ENCODE measurements around the gene MED15.

The MED15 gene

DNA sequence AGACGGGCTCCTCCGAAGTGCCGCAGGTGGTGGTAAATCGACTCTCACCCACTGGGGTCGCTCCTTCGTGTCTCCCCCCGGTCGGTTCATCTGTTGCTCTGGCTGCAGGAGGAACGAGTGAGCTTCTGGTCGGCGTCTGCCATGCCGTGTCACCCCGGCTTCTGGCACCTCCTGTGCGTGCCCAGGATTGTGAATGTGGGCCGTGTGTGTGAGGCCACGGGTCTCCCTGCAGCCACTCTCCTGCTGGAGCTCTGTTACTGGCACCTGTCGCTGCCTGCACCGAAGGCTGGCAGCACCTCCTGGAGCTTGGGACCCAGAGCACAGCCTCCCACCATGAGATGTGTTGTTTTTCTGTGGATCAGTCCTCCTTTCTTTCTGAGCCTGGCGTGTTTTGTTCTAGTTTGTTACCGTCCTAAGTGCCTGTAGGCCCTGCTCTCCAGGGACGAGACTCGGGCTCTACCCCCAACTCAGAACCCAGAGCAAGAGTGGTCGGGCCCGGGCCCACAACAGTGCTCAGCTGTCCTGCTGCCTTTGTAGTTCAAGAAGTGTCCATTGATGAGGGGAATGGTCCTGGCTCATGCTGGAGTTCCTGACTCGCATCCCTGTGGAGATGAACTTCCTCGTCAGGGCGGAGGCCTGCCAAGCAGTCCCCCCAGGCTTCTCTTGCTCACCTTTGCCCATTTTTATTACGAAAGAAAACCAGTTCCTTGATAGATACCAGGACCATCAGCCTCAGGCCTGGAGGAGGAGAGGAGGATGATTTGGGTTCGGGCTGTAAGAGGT, 66.6 kb downstream of the MED15 start:
- no peak for DNase-seq

DNA sequence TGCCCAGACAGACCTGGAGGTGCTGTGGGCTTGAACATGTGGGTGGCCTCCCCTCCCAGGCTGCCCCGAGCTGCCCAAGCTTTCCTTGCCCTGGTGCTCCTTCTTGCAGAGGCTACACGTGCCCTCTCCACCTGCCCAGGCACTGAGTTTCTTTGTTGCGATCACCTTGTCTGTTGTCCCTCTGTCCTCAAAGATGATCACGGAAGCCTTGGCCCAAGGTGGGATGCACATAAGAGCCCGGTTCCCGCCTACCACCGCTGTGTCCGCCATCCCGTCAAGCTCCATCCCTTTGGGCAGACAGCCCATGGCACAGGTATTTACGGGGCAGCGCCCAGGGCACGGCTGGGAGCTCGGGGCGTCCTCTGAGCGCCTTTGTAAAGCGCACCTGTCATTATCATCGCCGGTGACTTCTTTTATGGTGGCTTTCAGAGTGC, 67.5 kb downstream of the MED15 start:
- no peak for DNase-seq

DNA sequence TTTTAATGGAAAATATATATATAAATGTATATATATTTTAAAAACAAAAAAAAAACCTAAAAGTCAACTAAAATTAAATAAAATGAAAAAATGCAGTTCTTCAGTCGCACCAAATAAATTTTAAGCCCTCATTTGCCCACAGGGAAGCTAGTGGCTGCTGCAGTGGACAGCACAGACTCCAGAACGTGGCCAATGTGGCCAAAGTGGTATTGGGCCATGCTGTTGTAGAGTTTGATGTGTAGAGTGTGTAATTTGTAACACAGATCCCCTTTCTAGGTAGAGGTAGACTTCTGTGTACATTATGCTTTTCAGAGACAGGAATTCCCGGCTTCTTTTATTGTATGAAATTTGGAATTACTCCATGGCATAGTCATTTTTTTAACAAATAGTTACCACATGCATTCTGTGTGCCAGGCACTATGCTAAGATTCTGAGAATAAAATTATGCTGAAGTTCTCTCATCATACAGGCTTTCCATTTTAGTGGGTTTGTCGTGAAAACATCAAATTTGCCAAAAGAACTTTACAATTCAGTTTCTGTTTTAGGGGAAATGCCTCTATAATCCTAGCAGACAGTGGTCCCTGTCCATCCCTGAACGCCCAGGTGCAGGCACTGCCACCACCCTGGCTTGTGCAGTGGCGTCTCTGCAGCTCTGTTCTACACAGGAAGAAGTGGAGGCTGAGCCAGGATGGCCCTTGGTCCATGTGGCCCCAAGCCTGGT, 68.5 kb downstream of the MED15 start:
- no peak for DNase-seq

DNA sequence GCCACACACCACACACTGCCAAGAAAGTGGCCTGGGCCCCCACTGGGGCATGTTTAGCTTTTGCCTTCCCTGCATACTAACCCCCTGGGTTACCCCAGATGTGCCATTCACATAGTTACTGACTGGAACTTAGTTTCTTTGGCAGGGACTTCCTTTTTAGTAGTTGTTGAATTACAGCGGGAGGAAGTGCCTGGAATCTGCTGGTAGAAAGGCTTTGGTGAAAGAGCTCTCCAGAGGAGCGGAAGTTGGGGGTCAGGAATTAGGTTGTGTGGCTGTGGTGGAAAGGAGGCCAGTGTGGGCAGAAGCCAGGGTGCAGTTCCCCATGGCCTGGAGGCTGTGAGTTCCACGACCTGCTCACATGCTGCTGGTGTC, 69.0 kb downstream of the MED15 start:
- no peak for DNase-seq

DNA sequence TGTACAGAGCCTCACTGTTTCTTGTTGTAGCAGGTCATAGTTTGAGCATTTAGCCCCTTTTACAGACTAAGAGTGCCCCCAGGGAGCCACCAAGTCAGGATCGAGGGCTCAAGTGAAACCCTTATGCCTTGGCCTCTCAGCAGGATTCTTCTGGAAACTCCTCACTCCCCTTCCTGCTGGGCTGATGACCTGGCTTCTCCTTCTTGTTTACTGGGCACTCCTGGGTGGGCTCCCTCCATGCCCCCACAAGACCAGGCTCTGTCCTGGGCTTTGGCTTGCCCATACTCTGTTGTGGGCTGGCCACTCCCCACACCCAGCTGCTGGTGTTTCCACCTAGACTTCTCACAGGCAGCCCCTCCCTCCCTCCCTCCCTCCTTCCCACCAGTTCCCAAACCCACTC, 69.6 kb downstream of the MED15 start:
- no peak for DNase-seq

DNA sequence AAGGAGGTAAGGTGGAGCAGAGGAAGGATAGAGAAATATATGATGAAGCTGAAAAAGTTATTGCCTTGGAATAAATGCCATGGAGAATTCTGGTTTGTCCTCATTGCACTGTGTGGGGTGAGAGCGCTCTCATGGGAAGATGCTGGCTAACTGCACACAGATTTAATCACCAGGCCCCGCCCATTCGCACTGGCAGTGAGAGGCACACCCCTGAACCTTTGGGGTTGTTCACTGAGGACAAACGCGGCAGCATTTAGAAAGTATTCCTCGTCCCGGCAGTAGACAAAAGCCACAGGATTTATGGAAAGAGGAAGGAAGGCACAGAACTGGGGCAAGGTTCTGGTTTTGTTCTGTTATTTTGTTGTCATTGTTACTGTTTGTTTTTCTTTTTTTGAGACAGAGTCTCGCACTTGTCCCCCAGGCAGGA, 70.2 kb downstream of the MED15 start:
- no peak for DNase-seq

DNA sequence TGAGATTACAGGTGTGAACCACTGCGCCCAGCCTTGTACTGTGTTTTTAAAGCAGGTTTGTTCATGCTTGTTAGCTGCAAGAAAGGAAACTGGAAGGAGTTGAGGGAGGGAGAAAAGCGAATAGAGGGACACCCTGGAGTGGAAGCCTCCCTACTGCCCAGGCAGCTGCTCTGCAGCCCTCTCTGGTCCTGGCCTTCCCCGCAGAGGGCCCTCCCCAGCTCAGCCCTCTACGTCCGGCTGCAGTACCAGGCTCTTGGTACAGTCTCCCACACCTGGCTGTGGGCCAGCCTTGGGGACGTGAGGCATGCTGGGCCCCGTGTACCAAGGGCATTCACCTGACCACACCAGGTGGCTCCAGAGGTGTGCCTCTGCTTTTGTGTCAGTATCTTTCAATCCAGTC, 70.8 kb downstream of the MED15 start:
- DNase-seq, result no peak

DNA sequence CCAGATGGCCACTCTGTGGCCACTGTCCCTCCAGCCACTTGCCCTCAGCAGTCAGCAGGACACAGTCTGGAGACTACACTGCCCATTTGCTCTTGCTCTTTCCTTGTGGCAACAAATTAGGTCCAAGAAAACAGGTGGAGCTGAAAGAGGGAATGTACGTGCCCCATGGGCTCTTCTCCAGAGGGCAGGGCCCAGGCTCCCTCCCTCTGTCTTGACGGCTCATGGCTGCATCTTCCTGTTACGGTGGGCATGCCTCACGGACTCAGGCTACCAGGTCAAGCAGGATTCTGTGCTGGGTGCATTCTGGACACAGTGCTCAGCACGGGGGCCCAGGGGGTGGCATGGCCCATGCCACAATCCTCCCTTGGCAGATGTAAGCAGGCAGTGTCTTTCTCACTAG, 71.3 kb downstream of the MED15 start:
- DNase-seq, result no peak

DNA sequence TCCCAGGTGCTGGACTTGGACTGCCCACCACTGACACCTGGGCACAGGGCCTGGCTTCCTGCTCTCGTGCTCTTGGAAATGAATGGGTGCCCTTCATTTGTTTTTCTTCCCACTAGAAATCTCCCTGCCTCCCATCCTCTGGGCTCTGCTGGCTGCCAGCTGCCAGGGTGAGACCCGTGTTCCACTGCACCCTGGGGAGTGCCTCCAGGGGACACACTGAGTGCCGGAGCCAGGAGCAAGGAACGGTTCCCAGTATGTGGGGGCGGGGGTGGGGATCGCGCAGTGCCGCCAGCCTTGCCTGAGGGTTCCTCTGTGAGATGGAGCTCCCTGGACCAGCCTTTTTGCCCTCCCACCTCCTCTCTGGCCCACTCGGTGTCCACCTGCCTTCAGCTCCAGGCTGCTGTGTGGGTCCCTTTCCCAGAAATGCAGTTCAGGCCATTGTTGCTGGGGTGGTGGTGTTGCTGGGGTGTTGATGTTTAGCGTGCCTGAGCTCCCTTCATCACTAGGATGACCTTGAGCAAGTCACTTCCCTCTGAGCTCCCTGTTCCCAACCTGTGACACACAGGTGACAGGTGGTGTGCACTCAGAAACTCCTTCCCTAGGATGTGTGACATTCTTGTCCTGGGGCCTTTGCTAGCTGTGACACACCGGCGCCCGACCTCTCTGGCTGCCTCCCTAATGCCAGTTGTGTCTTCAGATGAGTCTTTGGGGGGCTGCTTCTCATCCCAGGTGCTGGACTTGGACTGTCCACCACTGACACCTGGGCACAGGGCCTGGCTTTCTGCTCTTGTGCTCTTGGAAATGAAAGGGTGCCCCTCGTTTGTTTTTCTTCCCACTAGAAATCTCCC, 72.1 kb downstream of the MED15 start:
- peak; percentile 16 for DNase-seq

DNA sequence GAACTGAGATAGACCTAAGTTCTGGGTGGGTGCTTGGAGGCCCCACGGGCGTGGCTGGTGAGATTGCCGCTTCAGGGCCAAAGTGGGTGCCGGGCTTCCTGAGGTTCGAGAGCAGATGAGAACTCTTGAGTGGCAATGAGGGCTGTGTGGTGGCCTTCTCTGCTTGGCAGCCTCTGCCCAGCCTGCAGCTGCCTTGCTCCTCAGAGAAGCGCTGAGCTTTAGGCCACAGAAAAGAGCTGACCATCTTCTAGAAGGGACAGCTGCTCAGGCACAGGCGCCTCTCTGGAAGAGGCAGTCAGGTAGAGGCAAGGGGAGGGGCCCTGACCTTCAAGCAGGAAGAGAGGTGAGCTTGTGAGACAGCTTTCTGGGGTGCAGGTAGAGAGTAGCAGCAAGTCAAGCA, 72.8 kb downstream of the MED15 start:
- DNase-seq, result no peak

DNA sequence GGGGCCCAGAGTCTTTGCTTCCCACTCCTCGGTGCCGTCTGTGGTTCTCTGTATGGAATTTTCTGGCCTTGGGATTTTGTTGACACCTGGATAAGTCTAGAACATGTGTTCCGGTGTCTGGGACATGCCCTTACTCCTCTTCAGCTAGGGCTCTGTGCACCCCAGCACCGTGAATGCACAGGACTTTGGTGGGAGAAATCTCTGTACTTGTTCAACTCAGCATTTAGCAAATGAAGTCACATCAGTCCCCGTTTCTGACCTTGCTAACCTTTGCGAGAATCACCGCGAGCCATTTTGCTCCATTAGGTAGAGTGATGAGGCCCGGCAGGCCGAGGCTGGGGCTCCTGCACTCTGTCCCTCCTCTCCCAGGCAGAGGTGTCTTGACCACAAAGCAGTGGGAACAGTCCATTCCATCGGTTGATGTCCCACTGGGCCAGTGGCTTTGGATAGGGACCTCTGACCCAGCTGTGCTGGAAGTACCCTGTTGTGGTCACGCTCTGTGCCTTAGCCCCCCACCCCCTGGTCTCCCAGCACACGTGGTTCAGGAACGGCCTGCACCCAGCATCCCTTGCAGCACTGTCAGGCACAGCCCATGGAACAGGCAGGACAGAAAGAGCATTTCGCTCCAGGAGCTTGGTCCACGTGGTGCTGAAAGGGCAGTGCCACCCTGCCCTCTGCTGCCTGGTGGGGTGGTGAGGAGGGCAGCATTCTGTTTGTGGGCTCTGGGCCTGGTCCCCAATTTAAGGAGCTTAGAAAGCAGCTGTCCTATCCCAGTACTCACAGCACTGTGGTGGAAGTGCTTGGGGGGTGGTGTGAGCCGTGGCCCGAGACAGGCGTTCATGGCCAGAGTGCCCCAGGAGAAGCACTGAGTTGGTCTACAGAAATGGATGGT, 73.4 kb downstream of the MED15 start:
- DNase-seq, result no peak

DNA sequence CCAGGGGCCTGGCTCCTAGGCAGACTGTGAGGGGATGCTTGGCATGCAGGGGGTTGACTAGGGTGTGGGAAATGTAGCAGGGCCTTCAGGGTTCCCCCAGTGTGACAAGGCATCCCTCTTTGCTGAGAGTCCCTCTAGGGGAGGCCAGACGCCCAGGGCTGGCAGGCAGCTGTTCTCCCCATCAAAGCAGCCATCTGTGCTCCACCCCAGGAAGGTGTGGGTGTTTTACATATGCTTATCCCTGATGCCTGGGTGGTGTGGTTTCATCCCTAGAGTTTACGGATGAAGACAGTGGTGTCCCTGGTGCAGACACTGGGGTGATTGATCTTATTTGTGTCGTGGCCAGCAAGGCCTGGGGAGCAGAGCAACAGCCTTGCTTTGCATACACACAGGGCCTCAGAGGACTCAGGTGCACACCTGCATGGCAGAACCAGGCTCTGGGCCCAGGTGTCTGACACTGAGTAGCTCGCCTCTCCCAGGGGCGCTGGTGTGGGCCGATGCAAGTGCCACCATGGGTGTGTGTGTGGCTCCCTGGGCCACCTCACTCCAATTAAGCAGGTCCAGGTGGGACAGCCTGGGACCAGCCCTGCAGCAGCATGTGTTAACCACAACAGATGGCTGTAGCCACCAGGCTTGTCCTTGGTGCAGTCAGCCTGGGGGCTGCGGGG, 74.2 kb downstream of the MED15 start:
- no peak for DNase-seq

DNA sequence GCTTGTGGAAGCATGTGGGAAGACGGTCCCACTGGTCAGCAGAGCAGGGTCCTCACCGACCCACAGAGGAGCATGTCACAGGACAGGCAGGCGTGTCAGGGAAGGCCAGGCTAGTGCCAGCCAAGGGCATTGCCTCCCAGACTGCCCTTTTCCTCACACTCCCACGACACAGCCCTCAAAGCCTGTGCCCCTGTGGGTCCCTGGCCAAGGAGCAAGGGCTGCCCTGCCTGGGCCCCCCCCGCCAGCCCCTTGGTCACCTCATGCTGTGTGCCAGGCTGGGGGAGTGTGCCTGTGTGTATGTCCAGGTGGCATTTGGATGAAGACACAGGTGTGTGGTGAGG, 74.7 kb downstream of the MED15 start:
- DNase-seq, result no peak

DNA sequence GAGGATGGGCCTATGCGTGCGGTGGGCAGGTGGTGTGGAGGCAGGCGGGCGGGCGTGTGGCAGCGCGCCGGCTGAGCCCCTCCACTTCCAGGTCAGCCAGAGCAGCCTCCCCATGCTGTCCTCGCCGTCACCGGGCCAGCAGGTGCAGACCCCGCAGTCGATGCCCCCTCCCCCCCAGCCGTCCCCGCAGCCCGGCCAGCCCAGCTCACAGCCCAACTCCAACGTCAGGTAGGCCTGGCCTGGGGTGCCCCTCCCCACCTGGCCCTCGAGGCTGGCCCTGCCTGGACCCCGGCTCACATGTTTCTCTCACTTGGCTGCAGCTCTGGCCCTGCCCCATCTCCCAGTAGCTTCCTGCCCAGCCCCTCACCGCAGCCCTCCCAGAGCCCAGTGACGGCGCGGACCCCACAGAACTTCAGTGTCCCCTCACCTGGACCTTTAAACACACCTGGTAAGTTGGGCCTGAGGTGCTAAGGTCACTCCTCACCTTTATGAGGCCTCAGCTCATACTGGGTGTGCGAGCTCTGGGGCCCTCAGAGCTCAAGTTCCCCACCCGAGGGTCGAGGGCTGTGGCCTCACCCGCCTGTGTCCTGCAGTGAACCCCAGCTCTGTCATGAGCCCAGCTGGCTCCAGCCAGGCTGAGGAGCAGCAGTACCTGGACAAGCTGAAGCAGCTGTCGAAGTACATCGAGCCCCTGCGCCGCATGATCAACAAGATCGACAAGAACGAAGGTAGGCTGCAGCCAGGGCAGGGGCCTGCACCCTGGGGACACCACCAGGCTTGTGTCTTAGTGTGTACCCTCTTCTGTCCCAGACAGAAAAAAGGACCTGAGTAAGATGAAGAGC, 75.3 kb downstream of the MED15 start:
- no peak for DNase-seq

DNA sequence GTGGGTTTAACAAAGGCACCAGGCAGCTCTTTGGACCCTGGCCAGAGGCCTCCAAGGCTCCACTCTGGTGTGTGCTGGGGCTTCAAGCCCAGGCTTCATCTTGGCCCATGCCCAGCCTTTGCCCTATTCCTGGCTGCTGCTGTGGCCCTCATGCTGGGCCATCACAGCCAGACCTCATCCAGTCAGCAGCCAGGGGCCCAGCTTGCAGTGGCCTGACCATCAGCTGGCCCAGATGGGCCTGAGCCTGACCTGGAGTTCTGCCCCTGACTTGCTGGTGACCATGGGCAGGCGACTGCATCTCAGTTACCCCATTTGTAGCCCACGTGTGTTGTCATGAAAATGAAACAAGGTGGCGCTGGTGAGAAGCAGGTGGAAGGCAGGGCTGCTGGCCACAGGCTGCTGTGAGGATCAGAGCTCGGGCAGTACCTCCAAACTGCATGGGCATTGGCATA, 76.1 kb downstream of the MED15 start:
- no peak for DNase-seq

DNA sequence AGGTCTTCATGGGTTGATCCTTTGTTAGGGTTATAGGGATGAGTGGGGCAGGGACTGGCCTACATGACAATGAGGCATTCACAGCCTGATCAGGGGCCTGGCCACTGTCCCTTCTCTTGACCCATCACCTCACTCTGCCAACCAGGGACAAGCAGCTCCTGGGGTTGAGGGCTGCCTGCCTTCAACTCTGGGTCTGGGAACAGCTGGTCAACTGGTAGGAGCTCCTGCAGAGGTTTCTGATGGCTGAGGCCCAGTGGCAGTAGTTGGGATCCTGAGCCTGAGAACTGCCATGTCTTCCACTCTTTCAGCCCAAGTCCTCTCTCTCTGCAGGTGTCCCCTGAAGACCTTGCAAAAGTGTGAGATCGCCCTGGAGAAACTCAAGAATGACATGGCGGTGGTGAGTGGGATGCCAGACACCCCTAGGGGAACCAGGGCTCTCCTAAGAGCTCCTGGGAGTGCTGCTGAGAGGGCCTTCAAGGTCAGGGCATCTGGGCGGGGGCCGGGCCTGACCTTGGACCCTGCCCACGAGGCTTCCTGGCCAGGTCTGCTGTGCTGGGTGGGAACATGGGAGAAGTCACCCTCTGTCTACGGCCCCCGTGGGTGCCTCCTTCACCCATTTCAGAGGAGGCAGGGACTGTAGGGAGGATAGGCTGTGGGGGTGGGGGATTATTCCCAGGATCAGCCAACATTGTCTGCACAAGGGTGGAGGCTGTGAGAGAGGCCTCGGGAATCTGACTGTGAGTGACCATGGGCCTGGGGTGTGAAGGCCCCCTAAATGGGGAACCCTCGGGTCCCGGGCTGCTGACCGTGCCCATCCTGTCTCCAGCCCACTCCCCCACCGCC, 76.8 kb downstream of the MED15 start:
- DNase-seq, result no peak

DNA sequence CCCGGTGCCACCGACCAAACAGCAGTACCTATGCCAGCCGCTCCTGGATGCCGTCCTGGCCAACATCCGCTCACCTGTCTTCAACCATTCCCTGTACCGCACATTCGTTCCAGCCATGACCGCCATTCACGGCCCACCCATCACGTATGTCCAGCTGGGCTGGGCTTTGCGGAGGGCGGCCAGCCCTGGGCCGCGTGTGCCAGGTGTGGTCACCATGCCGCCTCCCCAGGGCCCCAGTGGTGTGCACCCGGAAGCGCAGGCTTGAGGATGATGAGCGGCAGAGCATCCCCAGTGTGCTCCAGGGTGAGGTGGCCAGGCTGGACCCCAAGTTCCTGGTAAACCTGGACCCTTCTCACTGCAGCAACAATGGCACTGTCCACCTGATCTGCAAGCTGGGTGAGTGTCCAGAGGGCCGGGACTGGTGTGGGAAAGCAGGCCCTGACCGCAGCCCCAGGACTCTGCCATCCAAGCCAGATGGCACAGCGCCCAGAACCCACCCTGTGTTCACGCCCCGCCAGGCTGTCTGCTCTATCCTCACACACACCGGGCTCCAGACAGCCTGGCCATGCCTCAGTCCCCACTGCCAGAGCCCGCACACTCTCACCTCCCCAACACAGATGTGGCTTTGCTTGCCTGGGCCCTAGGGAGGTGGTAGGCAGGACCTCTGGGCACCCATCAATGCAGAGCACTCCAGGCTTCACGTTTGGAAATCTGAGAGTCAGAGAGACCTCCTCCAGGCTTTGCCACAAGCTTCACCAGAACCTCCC, 77.6 kb downstream of the MED15 start:
- DNase-seq, result no peak

DNA sequence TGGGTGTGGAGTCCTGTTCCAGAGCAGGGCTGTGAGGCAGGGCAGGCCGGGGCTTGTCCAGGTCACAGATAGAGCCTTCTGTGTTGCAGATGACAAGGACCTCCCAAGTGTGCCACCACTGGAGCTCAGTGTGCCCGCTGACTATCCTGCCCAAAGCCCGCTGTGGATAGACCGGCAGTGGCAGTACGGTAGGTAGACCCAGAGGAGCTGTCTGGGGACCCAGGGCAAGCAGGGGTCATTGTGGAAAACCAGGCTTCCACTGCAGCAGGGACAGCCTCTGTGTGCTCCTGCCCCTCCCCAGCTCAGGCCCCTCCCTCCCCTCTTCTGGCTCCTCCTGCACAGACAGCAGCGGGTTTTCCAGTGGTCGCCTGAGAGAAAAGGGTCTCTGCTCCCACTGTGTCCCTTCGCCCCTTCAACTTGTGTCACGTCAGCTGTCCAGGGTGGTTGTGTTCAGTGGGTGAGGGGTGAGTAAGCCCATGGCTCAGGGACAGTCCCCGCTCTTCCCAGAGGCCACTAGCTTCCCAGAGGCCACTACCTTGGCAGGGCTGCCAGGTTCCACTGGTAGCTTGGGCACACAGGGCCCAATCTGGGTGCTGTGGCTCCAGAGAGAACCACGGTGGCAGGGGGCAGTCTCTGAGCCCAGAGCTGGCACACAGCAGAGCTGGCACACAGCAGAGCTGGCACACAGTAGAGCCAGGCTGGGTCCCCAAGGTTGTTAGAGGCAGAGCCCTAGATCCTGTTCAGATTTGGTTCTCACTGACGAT, 78.4 kb downstream of the MED15 start:
- no peak for DNase-seq

DNA sequence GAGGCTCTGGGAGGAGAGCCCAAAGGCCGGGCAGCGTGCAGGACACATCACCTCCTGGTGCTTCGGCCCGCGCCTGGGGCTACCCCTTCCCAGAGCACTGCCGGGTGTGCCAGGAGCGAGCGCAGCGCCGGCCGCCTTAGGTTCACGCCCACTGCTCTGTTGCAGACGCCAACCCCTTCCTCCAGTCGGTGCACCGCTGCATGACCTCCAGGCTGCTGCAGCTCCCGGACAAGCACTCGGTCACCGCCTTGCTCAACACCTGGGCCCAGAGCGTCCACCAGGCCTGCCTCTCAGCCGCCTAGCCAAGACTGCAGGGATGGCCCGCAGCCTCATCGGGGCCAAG, 79.0 kb downstream of the MED15 start:
- no peak for DNase-seq
